Measurements from ENCODE around the gene ZNF618.
"Not testable (repeated sequence)": the region's sequence is repeated elsewhere in the genome, so short reads cannot be mapped to it uniquely, and the experiment has no call there.

ZNF618 gene

GRCh38 chr9:114082763-114083412 is 206.8 kb downstream of the ZNF618 start:
- DNase-seq (ENCODE audit: low spot score) = not testable (repeated sequence)

GRCh38 chr9:114083666-114084065 is 207.6 kb downstream of the ZNF618 start:
- DNase-seq (ENCODE audit: low spot score) = no peak

GRCh38 chr9:114084282-114085073 is 208.4 kb downstream of the ZNF618 start:
- no peak for DNase-seq (ENCODE audit: low spot score)

GRCh38 chr9:114085387-114085789 is 209.3 kb downstream of the ZNF618 start:
- DNase-seq (ENCODE audit: low spot score) = no peak

GRCh38 chr9:114086009-114086408 is 209.9 kb downstream of the ZNF618 start:
- no peak for DNase-seq (ENCODE audit: low spot score)

- no peak for DNase-seq (ENCODE audit: low spot score)
Measured at GRCh38 chr9:114086607-114087006, 210.5 kb downstream of the ZNF618 start.

- no peak for DNase-seq (ENCODE audit: low spot score)
Measured at GRCh38 chr9:114087721-114088120, 211.6 kb downstream of the ZNF618 start.

- no peak for DNase-seq (ENCODE audit: low spot score)
Measured at GRCh38 chr9:114088571-114089170, 212.6 kb downstream of the ZNF618 start.

GRCh38 chr9:114089206-114089840 is 213.2 kb downstream of the ZNF618 start:
- no peak for DNase-seq (ENCODE audit: low spot score)

GRCh38 chr9:114090798-114091197 is 214.7 kb downstream of the ZNF618 start:
- DNase-seq (ENCODE audit: low spot score) = no peak

GRCh38 chr9:114091711-114092110 is 215.6 kb downstream of the ZNF618 start:
- DNase-seq (ENCODE audit: low spot score) = no peak

- no peak for DNase-seq (ENCODE audit: low spot score)
Measured at GRCh38 chr9:114092336-114092735, 216.2 kb downstream of the ZNF618 start.

- no peak for DNase-seq (ENCODE audit: low spot score)
Measured at GRCh38 chr9:114093031-114093471, 216.9 kb downstream of the ZNF618 start.

- DNase-seq (ENCODE audit: low spot score) = no peak
Measured at GRCh38 chr9:114093761-114094505, 217.8 kb downstream of the ZNF618 start.

- DNase-seq (ENCODE audit: low spot score) = no peak
Measured at GRCh38 chr9:114094971-114095370, 218.9 kb downstream of the ZNF618 start.

GRCh38 chr9:114096041-114096511 is 220.0 kb downstream of the ZNF618 start:
- DNase-seq (ENCODE audit: low spot score) = no peak

GRCh38 chr9:114096866-114097612 is 220.9 kb downstream of the ZNF618 start:
- no peak for DNase-seq (ENCODE audit: low spot score)

- no peak for DNase-seq (ENCODE audit: low spot score)
Measured at GRCh38 chr9:114097613-114098020, 221.5 kb downstream of the ZNF618 start.

- DNase-seq (ENCODE audit: low spot score) = peak; percentile 59
Measured at GRCh38 chr9:114098021-114098935, 222.2 kb downstream of the ZNF618 start.

Measured in SW480 (cell line).